T-helper 2 cell treated with Interferon-gamma antibody and Interleukin-4, amounts not matched to agents 5 μg/mL and 100 μg/mL, for 36 hours (primary cell): ENCODE measurements around the gene LIMS2.

Source experiments
- DNase-seq: peaks from one replicate; pipeline ENCODE4 v3.0.0; 2021; ENCODE audit warnings: low spot score
- H3K27ac Mint-ChIP-seq: one replicate; pipeline ENCODE4 v1.8.0; 2021; ENCODE audit warnings: mild to moderate bottlenecking, mixed read lengths
- H3K27me3 Mint-ChIP-seq: one replicate; pipeline ENCODE4 v1.8.0; 2021; ENCODE audit warnings: low read depth, mixed read lengths
- H3K36me3 Mint-ChIP-seq: one replicate; pipeline ENCODE4 v1.8.0; 2021; ENCODE audit warnings: low read depth, mixed read lengths
- H3K4me1 Mint-ChIP-seq: one replicate; pipeline ENCODE4 v1.8.0; 2021; ENCODE audit warnings: low read depth, mixed read lengths
- H3K4me3 Mint-ChIP-seq: one replicate; pipeline ENCODE4 v1.8.0; 2022; ENCODE audit warnings: mild to moderate bottlenecking, moderate library complexity, mixed read lengths
- H3K9me3 Mint-ChIP-seq: one replicate; pipeline ENCODE4 v1.8.0; 2021; ENCODE audit warnings: mixed read lengths

Gene LIMS2

DNA sequence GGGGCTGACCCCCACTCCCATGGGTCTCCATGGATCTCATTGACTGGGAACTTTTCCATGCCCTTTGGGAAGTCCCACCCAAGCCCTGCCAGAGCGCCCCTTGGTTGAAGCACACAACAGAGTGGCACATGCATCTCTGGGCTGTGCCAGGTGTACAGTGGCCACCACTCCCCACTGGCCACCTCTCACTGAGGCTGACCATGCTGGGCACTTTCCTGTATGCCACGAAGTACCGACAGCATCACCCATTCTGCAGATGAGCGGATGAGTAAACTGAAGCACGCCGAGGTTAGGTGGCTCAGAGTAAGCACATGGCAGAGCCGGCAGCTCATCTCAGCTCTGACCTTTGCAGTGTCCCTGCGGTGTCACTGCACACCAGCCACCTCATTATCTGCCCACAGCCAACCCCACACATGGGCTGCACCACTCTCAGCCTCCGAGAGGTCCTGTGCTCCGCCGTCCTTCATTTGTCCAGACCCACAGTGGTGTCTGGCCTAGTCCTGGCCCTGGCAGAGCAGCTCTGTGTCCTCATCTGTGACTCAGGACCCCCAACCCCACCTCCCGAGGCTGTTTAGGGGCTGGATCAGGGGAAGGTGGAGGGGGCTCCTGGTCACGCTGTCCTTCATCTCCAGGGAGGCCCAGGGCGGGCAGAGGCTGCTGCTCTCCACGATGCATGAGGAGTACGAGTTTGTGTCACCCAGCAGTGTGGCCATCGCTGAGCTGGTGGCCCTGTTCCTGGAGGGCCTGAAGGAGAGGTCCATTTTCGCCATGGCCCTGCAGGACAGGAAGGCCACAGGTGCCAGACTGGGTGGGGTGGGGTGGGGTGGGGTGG, 47.4 kb downstream of the LIMS2 start:
- no peaks in the 10 kb centered on the region for H3K27me3 Mint-ChIP-seq
- H3K27ac Mint-ChIP-seq: no peak overlapping the region
- H3K36me3 Mint-ChIP-seq: no peaks in the 10 kb centered on the region
- H3K4me1 Mint-ChIP-seq: no peaks in the 10 kb centered on the region
- no peak for DNase-seq
- H3K4me3 Mint-ChIP-seq: no peak overlapping the region
- no peaks in the 10 kb centered on the region for H3K9me3 Mint-ChIP-seq

DNA sequence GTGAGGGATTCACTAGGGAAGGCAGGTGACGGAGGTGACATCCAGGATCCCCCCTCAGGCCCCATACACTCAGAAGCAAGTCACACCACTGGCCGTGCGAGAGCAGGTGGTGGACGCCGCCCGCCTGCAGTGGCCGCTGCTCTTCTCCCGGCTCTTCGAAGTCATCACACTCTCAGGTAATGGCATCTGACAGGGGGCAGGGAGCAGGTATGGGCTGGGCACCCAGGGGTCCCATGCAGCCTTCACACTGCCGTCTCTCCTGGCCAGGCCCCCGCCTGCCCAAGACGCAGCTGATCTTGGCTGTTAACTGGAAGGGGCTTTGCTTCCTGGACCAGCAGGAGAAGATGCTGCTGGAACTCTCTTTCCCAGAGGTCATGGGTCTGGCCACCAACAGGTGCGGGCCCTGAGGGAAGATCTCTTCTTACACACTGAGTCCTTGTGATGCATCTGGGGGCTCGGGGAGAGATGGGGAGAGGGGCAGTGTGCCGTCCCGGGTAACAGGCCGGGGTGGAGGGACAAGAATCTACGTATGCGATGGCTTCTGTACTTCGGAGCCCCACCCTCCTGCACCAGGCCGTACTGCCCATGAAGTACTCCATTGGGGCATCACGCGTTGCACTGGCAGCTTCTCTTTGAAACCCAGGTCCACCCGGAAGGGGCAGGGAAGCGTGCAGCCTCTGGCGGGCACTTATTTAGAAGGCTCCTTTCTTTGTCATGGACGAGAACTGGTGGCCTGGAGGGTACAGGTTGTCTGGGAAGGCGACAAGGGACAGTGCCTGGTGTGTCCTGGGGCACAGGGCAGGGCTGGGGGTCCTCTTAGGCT, 48.2 kb downstream of the LIMS2 start:
- H3K4me3 Mint-ChIP-seq: no peak overlapping the region
- no peak for DNase-seq
- no peaks in the 10 kb centered on the region for H3K27me3 Mint-ChIP-seq
- no peak overlapping the region for H3K27ac Mint-ChIP-seq
- H3K4me1 Mint-ChIP-seq: no peaks in the 10 kb centered on the region
- H3K36me3 Mint-ChIP-seq: no peaks in the 10 kb centered on the region
- H3K9me3 Mint-ChIP-seq: no peaks in the 10 kb centered on the region

DNA sequence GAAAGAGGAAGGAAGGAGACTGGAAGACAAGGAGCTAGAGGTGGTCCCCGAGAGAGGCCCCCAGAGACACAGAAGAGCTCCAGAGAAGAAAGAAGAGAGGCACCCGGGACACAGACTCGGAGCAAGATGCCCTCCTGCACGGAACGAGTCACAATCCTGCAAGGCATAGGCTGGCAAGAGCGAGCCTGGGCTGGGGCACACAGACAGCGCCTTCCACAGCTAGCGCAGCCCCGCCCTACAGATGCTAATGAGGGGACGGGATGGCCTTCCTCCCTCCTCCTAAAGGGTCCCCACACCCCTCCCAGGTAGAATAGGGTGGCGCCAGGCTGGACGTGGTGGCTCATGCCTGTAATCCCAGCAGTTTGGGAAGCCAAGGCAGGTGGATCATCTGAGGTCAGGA, 49.2 kb downstream of the LIMS2 start:
- H3K36me3 Mint-ChIP-seq: no peaks in the 10 kb centered on the region
- H3K4me3 Mint-ChIP-seq: no peak overlapping the region
- H3K27ac Mint-ChIP-seq: no peak overlapping the region
- no peaks in the 10 kb centered on the region for H3K27me3 Mint-ChIP-seq
- DNase-seq: no peak
- no peaks in the 10 kb centered on the region for H3K9me3 Mint-ChIP-seq
- no peaks in the 10 kb centered on the region for H3K4me1 Mint-ChIP-seq

DNA sequence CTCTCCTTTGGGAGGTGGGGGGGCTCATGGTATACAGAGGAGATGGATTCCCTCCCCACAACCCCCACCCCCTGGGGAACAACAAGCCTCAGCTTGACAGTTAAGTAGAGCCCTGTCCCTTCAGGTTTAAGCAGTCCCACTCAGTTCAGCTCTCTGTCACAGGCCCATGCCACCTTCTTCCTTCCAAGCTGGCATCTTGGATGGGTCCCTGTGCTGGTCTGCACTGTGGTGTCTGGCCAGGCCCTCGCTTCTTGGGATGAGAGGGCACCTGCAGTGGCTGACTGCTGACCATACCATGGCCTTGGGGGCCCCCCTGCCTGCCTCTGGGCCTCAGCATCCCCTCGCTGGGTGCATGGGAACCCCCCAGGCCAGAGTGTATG, 49.8 kb downstream of the LIMS2 start:
- H3K27me3 Mint-ChIP-seq: no peaks in the 10 kb centered on the region
- no peak overlapping the region for H3K4me3 Mint-ChIP-seq
- no peak for DNase-seq
- no peak overlapping the region for H3K27ac Mint-ChIP-seq
- H3K4me1 Mint-ChIP-seq: no peaks in the 10 kb centered on the region
- no peaks in the 10 kb centered on the region for H3K9me3 Mint-ChIP-seq
- no peaks in the 10 kb centered on the region for H3K36me3 Mint-ChIP-seq

DNA sequence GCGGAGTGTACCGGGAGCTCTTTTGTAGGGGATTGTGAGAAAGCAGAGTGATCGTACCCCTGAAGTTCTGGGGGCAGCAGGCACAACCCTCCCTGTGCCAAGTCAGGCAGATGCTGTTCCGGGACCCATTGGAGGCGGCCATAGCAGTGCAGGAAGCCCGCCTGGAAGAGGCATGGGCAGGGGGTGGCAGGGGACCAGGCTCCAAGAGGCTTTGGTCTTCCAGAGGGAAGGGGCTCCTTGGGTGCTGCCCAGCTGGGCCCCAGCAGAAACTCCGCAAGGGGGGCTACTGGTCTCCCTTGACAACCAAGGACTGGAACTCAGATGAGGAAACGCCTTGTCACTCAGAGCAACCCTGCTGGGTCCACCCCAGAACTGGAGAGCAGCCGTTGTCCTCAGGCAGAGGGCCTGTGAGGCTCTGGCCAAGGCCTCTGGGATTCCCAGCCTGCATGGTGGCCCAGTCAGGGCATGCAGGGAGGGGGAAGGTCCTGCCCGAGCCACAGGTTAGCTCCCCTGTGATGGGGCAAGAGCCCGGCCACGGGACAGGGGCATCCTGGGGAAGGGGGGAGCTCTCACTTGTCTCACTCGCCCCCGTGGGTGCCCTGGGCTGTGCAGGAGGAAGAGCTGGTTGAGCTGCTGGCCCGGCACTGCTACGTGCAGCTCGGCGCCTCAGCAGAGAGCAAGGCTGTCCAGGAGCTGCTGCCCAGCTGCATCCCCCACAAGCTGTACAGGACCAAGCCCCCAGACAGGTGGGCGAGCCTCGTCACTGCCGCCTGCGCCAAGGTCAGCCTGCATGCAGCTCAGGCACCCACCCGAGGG, 50.4 kb downstream of the LIMS2 start:
- Mint-ChIP-seq H3K27me3 (no peaks in the 10 kb centered on the region), H3K4me3 (no peak overlapping the region), H3K36me3 (no peaks in the 10 kb centered on the region), H3K9me3 (no peaks in the 10 kb centered on the region), H3K27ac (no peak overlapping the region), H3K4me1 (no peaks in the 10 kb centered on the region)
- DNase-seq: no peak

DNA sequence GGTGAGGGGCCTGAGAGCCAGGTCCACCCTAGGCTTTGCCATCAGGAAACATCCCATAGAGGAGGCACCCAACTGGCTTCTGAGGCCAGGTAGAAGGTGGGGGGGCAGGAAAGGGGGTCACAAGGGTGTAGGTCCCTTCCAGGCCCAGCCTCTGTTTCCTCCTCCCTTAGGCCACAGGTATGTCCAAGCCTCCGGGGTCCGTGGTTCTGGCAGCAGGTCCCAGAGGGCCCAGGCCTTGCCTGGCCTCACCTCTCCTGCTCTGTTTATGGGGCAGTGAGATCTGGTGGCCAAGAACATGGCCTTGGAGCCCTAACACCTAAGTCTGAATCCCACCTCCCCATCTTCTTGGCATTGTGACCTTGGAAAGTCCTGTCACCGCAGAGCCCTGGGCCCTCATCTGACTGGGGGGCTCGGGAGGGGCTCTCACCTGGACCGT, 51.0 kb downstream of the LIMS2 start:
- Mint-ChIP-seq H3K36me3 (no peaks in the 10 kb centered on the region), H3K27ac (no peak overlapping the region), H3K27me3 (no peaks in the 10 kb centered on the region)

DNA sequence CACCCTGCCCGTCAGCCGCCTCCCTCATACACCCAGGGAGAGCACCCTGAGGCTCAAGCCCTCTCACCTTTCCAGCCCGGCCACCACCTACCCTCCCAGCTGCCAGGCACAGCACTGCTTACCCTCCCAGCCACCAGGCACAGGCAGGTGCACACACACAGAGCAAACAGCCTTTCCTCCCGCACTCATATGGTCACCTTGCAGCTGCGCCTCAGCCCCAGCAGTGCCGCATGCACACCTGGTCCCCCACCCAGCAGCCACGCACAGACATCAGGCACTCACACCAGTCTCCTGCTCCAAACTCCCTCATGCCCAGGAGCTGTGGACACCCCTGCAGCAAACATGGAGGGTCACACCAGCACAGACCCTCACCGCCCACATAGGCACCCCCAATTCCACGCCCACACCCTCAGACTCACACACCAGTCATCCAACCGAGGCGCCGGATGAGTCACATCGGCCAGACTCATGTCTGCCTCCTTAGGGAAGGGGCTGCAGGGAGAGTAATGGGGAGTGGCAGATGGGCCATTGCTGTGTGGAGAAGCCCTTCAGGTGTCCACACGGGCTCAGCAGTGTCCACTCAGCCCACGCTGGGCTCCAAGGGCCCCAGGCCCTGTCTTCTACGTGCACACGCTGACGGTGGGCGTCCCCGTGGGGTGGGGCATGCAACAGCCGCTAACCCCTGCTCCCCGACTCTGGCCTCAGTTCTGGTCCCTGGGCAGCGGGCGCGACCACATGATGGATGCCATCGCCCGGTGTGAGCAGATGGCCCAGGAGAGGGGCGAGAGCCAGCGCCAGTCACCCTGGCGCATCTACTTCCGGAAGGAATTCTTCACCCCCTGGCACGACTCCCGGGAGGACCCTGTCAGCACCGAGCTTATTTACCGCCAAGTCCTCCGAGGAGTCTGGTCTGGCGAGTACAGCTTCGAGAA, 51.7 kb downstream of the LIMS2 start:
- H3K27me3 Mint-ChIP-seq: no peaks in the 10 kb centered on the region
- H3K4me3 Mint-ChIP-seq: no peak overlapping the region
- no peaks in the 10 kb centered on the region for H3K9me3 Mint-ChIP-seq
- no peak for DNase-seq
- no peaks in the 10 kb centered on the region for H3K4me1 Mint-ChIP-seq
- no peaks in the 10 kb centered on the region for H3K36me3 Mint-ChIP-seq
- no peak overlapping the region for H3K27ac Mint-ChIP-seq

More for the DNA sequence above, 51.0 kb downstream of the LIMS2 start:
- no peak for DNase-seq
- Mint-ChIP-seq H3K4me1 (no peaks in the 10 kb centered on the region), H3K4me3 (no peak overlapping the region), H3K9me3 (no peaks in the 10 kb centered on the region)

DNA sequence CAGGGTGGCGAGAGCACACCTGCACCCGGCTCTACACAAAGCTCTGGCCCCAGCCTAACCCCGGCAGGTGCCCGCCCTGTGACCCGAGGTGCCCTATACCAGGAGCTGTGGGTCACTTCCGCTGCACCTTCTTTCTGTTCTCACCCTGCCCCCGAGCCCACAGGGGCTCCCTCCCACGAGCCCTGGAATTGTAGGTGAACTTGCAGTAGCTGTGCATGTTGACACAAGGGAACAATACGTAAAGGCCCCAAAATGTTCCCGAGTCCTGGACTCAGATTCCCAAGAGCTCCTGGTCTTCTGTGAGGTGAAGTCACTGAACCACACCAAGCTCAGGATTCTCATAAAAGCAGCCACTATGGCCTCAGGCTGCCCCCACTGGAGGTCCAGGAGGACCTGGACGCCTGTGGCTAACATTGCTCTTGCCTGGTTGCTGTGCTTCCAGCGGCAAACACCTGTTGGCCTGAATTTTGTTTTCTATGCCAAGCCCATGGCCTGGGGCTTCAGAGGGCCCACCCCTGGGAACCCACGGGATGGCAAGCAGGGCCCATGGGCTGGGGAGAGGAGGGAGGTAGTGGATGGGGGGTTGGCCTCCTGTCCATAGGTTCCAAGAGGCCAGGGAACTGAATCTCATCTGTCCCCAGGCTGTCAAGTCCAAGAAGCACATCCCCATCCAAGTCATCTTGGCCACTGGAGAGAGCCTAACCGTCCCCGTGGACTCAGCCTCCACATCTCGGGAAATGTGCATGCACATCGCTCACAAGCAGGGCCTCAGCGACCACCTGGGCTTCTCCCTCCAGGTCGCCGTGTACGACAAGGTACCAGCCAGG, 52.6 kb downstream of the LIMS2 start:
- DNase-seq: no peak
- Mint-ChIP-seq H3K36me3 (no peaks in the 10 kb centered on the region), H3K4me3 (no peak overlapping the region), H3K27me3 (peaks cover 2% of the 10 kb centered on the region), H3K27ac (no peak overlapping the region), H3K4me1 (no peaks in the 10 kb centered on the region), H3K9me3 (no peaks in the 10 kb centered on the region)

DNA sequence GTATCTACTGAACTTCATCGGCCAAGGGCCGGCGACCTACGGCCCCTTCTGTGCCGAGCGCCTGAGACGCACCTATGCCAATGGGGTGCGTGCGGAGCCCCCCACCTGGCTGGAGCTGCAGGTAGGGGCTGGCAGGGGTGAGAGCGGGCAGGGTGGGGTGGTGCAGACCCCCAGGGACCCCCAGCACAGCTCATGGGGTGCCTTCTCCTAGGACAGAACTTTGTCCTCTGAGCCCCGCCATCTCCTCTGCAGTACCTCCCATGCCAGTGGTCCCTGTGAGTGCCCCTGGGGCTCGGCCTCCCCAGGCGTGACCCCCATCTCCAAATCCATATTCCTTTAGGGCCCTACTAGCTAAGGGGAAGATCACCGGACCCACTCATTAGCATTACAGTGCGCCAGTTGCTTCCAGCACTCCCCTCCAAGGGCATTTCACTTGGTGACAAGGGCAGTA, 53.3 kb downstream of the LIMS2 start:
- Mint-ChIP-seq H3K4me1 (no peaks in the 10 kb centered on the region), H3K27ac (no peak overlapping the region), H3K4me3 (no peak overlapping the region), H3K36me3 (no peaks in the 10 kb centered on the region), H3K27me3 (peaks cover 3% of the 10 kb centered on the region), H3K9me3 (no peaks in the 10 kb centered on the region)
- DNase-seq: no peak

DNA sequence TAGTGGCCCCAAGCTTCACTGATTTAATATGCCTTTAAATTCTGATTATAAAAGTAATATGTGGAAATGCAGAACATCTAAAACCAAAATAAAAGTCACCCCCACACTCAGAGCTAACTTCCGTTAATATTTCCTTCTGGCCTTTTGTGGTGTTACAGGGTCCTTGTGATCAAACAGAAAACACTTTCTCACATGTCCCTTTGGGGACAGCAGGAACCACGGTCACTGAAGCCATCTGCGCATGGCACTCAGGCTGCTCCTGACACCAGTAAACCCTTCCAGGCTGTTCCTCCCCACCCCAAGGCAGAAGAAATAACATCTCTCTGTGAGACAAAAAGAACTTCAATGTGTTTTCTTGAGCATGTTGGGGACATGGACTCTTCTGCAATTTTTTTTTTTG, 54.5 kb downstream of the LIMS2 start:
- H3K27ac Mint-ChIP-seq: no peak overlapping the region
- no peaks in the 10 kb centered on the region for H3K9me3 Mint-ChIP-seq
- no peaks in the 10 kb centered on the region for H3K36me3 Mint-ChIP-seq
- peaks cover 5% of the 10 kb centered on the region for H3K4me1 Mint-ChIP-seq
- no peak overlapping the region for H3K4me3 Mint-ChIP-seq
- DNase-seq: no peak
- peaks cover 6% of the 10 kb centered on the region for H3K27me3 Mint-ChIP-seq

DNA sequence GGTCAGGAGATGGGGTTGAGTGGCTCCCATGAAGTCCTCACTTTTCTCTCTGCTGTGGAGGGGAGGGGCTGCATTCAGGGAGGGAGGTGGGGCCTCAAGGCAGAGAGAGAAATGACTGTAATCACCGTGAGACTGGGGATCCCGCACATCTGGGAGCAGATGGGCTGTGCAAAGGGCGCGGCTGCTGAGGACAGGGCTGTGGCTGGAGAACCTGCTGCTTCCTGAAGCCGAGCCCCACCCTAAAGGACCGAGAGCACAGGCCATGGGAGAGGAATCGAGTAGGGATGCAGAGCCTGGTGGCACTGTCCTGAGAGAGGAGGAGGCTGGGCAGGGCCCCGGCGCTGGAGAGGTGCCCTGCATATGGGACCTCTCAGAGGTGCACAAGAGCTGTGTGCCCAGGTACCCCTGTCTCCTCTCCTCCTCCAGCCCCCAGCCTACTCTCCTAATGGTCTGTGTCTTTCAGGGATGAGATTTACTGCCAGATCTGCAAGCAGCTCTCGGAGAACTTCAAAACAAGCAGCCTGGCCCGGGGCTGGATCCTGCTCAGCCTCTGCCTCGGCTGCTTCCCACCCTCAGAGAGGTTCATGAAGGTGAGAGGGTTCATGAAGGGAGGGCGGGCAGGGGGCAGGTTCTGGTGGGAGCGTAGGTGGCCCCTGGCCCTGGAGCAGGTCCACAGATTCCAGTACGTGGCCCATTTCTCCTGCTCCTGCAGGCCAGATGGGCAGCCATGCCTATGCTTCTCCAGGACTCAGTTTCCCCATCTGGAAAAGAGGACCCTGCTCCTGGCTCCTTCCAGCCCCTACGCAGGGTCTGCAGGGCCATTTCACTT, 55.2 kb downstream of the LIMS2 start:
- Mint-ChIP-seq H3K27ac (no peak overlapping the region), H3K27me3 (peaks cover 12% of the 10 kb centered on the region), H3K9me3 (no peaks in the 10 kb centered on the region), H3K4me3 (no peak overlapping the region), H3K36me3 (no peaks in the 10 kb centered on the region), H3K4me1 (peaks cover 7% of the 10 kb centered on the region)
- DNase-seq: no peak

DNA sequence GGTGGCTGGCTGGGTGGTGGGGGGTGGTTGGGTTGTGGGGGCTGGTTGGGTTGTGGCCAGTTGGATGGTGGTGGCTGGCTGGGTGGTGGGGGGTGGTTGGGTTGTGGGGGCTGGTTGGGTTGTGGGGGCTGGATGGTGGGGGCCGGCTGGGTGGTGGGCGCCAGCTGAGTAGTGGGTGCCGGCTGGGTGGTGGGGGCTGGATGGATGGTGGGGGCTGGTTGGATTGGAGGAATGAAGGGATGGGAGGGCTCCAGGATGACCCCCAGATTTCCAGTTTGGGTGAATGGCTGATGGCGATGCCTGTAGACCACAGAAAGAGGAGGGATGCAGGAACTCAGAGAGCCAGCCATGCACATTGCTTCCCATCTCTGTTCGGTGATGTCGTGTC, 56.1 kb downstream of the LIMS2 start:
- Mint-ChIP-seq H3K27me3 (peaks cover 12% of the 10 kb centered on the region), H3K9me3 (no peaks in the 10 kb centered on the region), H3K4me3 (no peak overlapping the region), H3K36me3 (no peaks in the 10 kb centered on the region), H3K4me1 (peaks cover 7% of the 10 kb centered on the region), H3K27ac (no peak overlapping the region)
- no peak for DNase-seq
